Astrocyte of the cerebellum (primary cell): ENCODE data around the gene LRRC8C.

Experiments
- DNase-seq: peaks from one replicate; pipeline ENCODE4 v3.0.0-alpha.2; 2011; ENCODE audit warnings: low read depth
- H3K4me3 ChIP-seq: 2 replicates; pipeline ENCODE4 v1.5.1; 2011; ENCODE audit warnings: mild to moderate bottlenecking, low read depth, low read length, moderate library complexity
- CTCF ChIP-seq: IDR thresholded peaks from 2 replicates; pipeline ENCODE4 v1.5.1; 2012; ENCODE audit warnings: low read length, low read depth, moderate library complexity, mild to moderate bottlenecking; ENCODE audit errors: missing control alignments
- in situ Hi-C: cut with HindIII; loops from 2 replicates; pipeline ENCODE4 v1.10.0; 2017; ENCODE audit warnings: low sequenced_read_pairs

LRRC8C gene

GRCh38 chr1:89765774-89766173 lies 132.9 kb downstream of the LRRC8C start:
- TF ChIP-seq CTCF = no peak
- H3K4me3 ChIP-seq = no peak overlapping the region
- in situ Hi-C loops = no loop called here
- DNase-seq = no peak

GRCh38 chr1:89767618-89768017 lies 134.7 kb downstream of the LRRC8C start:
- in situ Hi-C loops = no loop called here
- no peak for TF ChIP-seq CTCF

More at GRCh38 chr1:89767618-89768017, 134.7 kb downstream of the LRRC8C start:
- H3K4me3 ChIP-seq = no peak overlapping the region
- no peak for DNase-seq
